IMR-90 (cell line): Measurements from ENCODE around the gene KRT71. TPM values are rescaled to one million over a fixed set of nuclear protein-coding genes. Genes with fewer than 3 reads are reported as not detected.

Experiments
- ATAC-seq: fragments of 200-7000 bp; cut with Tn5 transposase; 2 replicates; pipeline ENCODE4 v1.9.1; 2020; ENCODE audit warnings: low read depth, mild to moderate bottlenecking, moderate library complexity
- BruUV-seq: library from RNA; stranded (reverse); fragments of 400-500 nt; replicated peaks from 2 replicates; lab custom pipeline; 2021; lab: Mats Ljungman, UMichigan
- CTCF ChIA-PET: fragments of 300-600 bp; formaldehyde crosslinking; extraction: SDS; loops from one replicate; lab custom pipeline; 2021; ENCODE audit warnings: antibody characterized with exemption; lab: Yijun Ruan, JAX
- POLR2A ChIA-PET: fragments of 300-600 bp; sonication (Branson Sonifier 250); formaldehyde crosslinking; loops from one replicate; lab custom pipeline; 2022; ENCODE audit warnings: antibody characterized with exemption; ENCODE audit not compliant: unreplicated experiment; lab: Charles Lee
- DNase-seq: peaks from one replicate; pipeline ENCODE4 v3.0.0; 2013
- H2AFZ ChIP-seq: replicated peaks from 2 replicates; pipeline ENCODE3; 2013; ENCODE audit warnings: low read length, mild to moderate bottlenecking; ENCODE audit not compliant: poor library complexity
- H2AK5ac ChIP-seq: 2 replicates; pipeline ENCODE4 v1.6.1; 2013; ENCODE audit warnings: low read depth, low read length, inconsistent platforms
- H2AK9ac ChIP-seq: replicated peaks from 2 replicates; pipeline ENCODE3; 2013; ENCODE audit warnings: mild to moderate bottlenecking, low read depth, low read length, moderate library complexity; ENCODE audit not compliant: poor library complexity
- H2BK120ac ChIP-seq: 2 replicates; pipeline ENCODE4 v1.6.1; 2013; ENCODE audit warnings: low read depth, low read length, inconsistent platforms
- H2BK15ac ChIP-seq: 3 replicates; pipeline ENCODE4 v1.6.1; 2013; ENCODE audit warnings: low read depth, low read length, inconsistent platforms
- H2BK20ac ChIP-seq: 2 replicates; pipeline ENCODE4 v1.6.1; 2013; ENCODE audit warnings: low read depth, mild to moderate bottlenecking, inconsistent platforms, low read length, moderate library complexity
- H2BK5ac ChIP-seq: 2 replicates; pipeline ENCODE4 v1.6.1; 2013; ENCODE audit warnings: mild to moderate bottlenecking, low read depth, low read length, inconsistent platforms; ENCODE audit not compliant: poor library complexity, severe bottlenecking
- H3K14ac ChIP-seq: replicated peaks from 2 replicates; pipeline ENCODE4 v1.6.1; 2013; ENCODE audit warnings: low read depth, low read length, inconsistent platforms
- H3K18ac ChIP-seq: 2 replicates; pipeline ENCODE4 v1.6.1; 2013; ENCODE audit warnings: low read depth, low read length, control low read depth
- H3K23ac ChIP-seq: 2 replicates; pipeline ENCODE4 v1.6.1; 2013; ENCODE audit warnings: low read depth, low read length, inconsistent platforms
- H3K27ac ChIP-seq: 2 replicates; pipeline ENCODE4 v1.5.1; 2013; ENCODE audit warnings: mild to moderate bottlenecking, control low read depth, low read length; ENCODE audit not compliant: insufficient read depth
- H3K27me3 ChIP-seq: 2 replicates; pipeline ENCODE4 v1.6.1; 2013; ENCODE audit warnings: low read length; ENCODE audit not compliant: control insufficient read depth, insufficient read depth
- H3K36me3 ChIP-seq: 2 replicates; pipeline ENCODE4 v1.6.1; 2013; ENCODE audit warnings: low read length, mixed read lengths; ENCODE audit not compliant: control insufficient read depth, insufficient read depth
- H3K4ac ChIP-seq: 2 replicates; pipeline ENCODE4 v1.6.1; 2013; ENCODE audit warnings: low read depth, low read length, inconsistent platforms
- H3K4me1 ChIP-seq: 2 replicates; pipeline ENCODE4 v1.6.1; 2013; ENCODE audit warnings: low read length, mixed read lengths; ENCODE audit not compliant: control insufficient read depth, insufficient read depth
- H3K4me2 ChIP-seq: 2 replicates; pipeline ENCODE4 v1.6.1; 2013; ENCODE audit warnings: low read depth, mild to moderate bottlenecking, control low read depth, low read length, moderate library complexity
- H3K4me3 ChIP-seq: 2 replicates; pipeline ENCODE4 v1.5.1; 2013; ENCODE audit warnings: low read depth, mild to moderate bottlenecking, control low read depth, low read length, moderate library complexity; ENCODE audit not compliant: insufficient read depth
- H3K56ac ChIP-seq: 2 replicates; pipeline ENCODE4 v1.6.1; 2013; ENCODE audit warnings: low read length, inconsistent platforms; ENCODE audit not compliant: insufficient read depth; ENCODE audit errors: extremely low read depth
- H3K79me1 ChIP-seq, 2 experiments: 2 replicates each; pipeline ENCODE4 v1.6.1; 2013; ENCODE audit warnings: low read length in 2 of 2, inconsistent platforms in 1 of 2, low read depth in 1 of 2
- H3K9ac ChIP-seq: 2 replicates; pipeline ENCODE4 v1.6.1; 2013; ENCODE audit warnings: low read depth, low read length, control low read depth
- H3K9me1 ChIP-seq: 2 replicates; pipeline ENCODE4 v1.6.1; 2013; ENCODE audit warnings: low read length, inconsistent platforms; ENCODE audit not compliant: insufficient read depth
- H3K9me3 ChIP-seq: 2 replicates; pipeline ENCODE4 v1.6.1; 2013; ENCODE audit warnings: low read length; ENCODE audit not compliant: control insufficient read depth, insufficient read depth
- H4K20me1 ChIP-seq: 2 replicates; pipeline ENCODE4 v1.6.1; 2013; ENCODE audit warnings: low read length, inconsistent platforms; ENCODE audit not compliant: insufficient read depth
- H4K5ac ChIP-seq: 2 replicates; pipeline ENCODE4 v1.6.1; 2013; ENCODE audit warnings: mild to moderate bottlenecking, low read depth, low read length, control low read depth
- H4K8ac ChIP-seq, 2 experiments: 2 replicates each; pipeline ENCODE4 v1.6.1; 2013; ENCODE audit warnings: low read depth in 2 of 2, low read length in 2 of 2, control low read depth in 1 of 2, inconsistent platforms in 1 of 2
- H4K91ac ChIP-seq: 2 replicates; pipeline ENCODE4 v1.6.1; 2013; ENCODE audit warnings: low read depth, low read length, inconsistent platforms; ENCODE audit not compliant: insufficient read depth
- CEBPB ChIP-seq: IDR thresholded peaks from 2 replicates; pipeline ENCODE4 v1.6.1; 2012; ENCODE audit warnings: low read depth, low read length, improper control_type of control experiment
- CHD1 ChIP-seq: IDR thresholded peaks from 2 replicates; pipeline ENCODE4 v1.6.1; 2012; ENCODE audit warnings: low read depth, low read length, improper control_type of control experiment
- FOS ChIP-seq: fragments of 150-350 bp; IDR thresholded peaks from 2 replicates; pipeline ENCODE4 v1.6.1; 2016; ENCODE audit warnings: low read depth, low read length
- NFE2L2 ChIP-seq: fragments of 150-350 bp; IDR thresholded peaks from 2 replicates; pipeline ENCODE4 v1.6.1; 2016; ENCODE audit warnings: low read depth, mild to moderate bottlenecking, low read length
- RCOR1 ChIP-seq: IDR thresholded peaks from 2 replicates; pipeline ENCODE4 v1.6.1; 2012; ENCODE audit warnings: mild to moderate bottlenecking, low read length, improper control_type of control experiment; ENCODE audit not compliant: insufficient replicate concordance
- WGBS, 2 experiments: methylation state at CpG; one replicate each; pipeline versions ENCODE4 v1.1.5 to v1.1.7; 2013; ENCODE audit warnings: missing lambda C conversion rate in 2 of 2; ENCODE audit not compliant: insufficient read length in 1 of 2; ENCODE audit errors: extremely low coverage in 2 of 2; 5-methylcytosine and 5-hydroxymethylcytosine counted together
- dilution Hi-C: fragments of 300-500 bp; cut with HindIII; formaldehyde crosslinking; loops from one replicate; pipeline ENCODE4 v1.14.3; 2018; ENCODE audit warnings: low sequenced_read_pairs; ENCODE audit not compliant: unreplicated experiment
- in situ Hi-C: fragments of 300-500 bp; cut with MboI; formaldehyde crosslinking; loops from 3 replicates; pipeline ENCODE4 v1.14.3; 2019; ENCODE audit warnings: low sequenced_read_pairs, inconsistent platforms, mixed read lengths
- intact Hi-C: fragments of 100-400 bp; cut with micrococcal nuclease; formaldehyde crosslinking; loops from 2 replicates; pipeline ENCODE4 v1.10.0; 2022
- polyA plus RNA-seq, 3 experiments: library from polyadenylated mRNA; depleted of rRNA; stranded (reverse); fragments of >200 nt; gene quantifications; 2 replicates each; pipeline ENCODE4 v1.2.3, GENCODE V29; 2012; ENCODE audit warnings: low replicate concordance in 1 of 3
- total RNA-seq: library from RNA; depleted of rRNA; stranded (reverse); fragments of >200 nt; gene quantifications from 2 replicates; pipeline ENCODE4 v1.2.3, GENCODE V29; 2012
- TF ChIP-seq, protein P1 (sequence below): fragments of 150-350 bp; IDR thresholded peaks from 2 replicates; pipeline ENCODE4 v1.6.1; 2016; ENCODE audit warnings: low read depth, mild to moderate bottlenecking, low read length, moderate library complexity, borderline replicate concordance
- TF ChIP-seq, protein P2 (sequence below): conservative IDR thresholded peaks from 2 replicates; pipeline ENCODE4 v1.5.1; 2012; ENCODE audit warnings: mild to moderate bottlenecking, low read depth, low read length, improper control_type of control experiment

The KRT71 gene
- total and polyA plus RNA-seq, 2 of the 4 experiments (the other 2 are of a cell fraction), result not detected

DNA sequence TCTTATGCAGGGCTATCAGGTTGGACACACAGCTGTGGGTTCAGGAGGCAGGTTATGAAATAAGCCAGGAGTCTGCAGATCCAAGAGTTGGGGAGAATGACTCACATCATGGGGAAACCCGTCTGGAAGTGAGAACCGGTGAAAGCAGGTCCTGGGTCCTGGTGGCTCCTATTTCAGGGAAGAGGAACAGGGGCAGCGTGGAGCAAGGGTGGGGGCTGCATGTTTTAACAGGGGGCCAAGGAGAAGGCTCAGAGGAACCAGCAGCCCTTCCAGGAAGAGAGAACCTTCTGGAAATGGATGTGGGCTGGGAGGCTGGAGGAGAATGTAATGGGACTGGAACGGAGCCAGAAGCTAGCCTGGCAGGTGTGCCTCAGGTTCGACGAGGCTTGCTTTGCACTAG lies 28.5 kb upstream of the KRT71 start:
- H3K9me3 ChIP-seq, result no peaks in the 10 kb centered on the region
- peaks cover 47% of the 10 kb centered on the region for H3K27me3 ChIP-seq
- peak; percentile 10 for DNase-seq
- no peak overlapping the region for H2BK5ac ChIP-seq
- H4K20me1 ChIP-seq, result no peaks in the 10 kb centered on the region; the same call in 1 of the 2 replicates
- H2BK120ac ChIP-seq, result no peak overlapping the region
- intact Hi-C loops, result no loop called here
- ATAC-seq, result no peak
- no peaks in the 10 kb centered on the region for H3K79me1 ChIP-seq
- no peak overlapping the region for H3K56ac ChIP-seq
- in situ Hi-C loops, result loop anchor here (5.0 to 10.0 kb wide), 3 partner anchors 296 to 427 kb away; no protein-coding TSS in a partner anchor
- no peak overlapping the region for H2BK15ac ChIP-seq
- ChIA-PET CTCF (interaction anchor here (1.0 to 2.1 kb wide), 2 partner anchors 289 to 299 kb away, joined by 3 to 6 read pairs; no protein-coding TSS in a partner anchor), POLR2A (no interaction called here)
- no peak overlapping the region for H4K91ac ChIP-seq
- H3K14ac ChIP-seq, result no peak overlapping the region
- H3K4me1 ChIP-seq, result no peaks in the 10 kb centered on the region
- no peak overlapping the region for H2AK9ac ChIP-seq
- dilution Hi-C loops, result no loop called here
- H2AK5ac ChIP-seq, result no peak overlapping the region
- H4K5ac ChIP-seq, result no peak overlapping the region
- H3K36me3 ChIP-seq, result no peaks in the 10 kb centered on the region
- WGBS, 2 experiments, result no CpG with 5 or more reads among the region's 6 CpGs
- no peak overlapping the region for H3K4me2 ChIP-seq
- no peak overlapping the region for H2AFZ ChIP-seq
- no peak for TF ChIP-seq NFE2L2
- no peak for TF ChIP-seq FOS
- TF ChIP-seq, protein P1, sequence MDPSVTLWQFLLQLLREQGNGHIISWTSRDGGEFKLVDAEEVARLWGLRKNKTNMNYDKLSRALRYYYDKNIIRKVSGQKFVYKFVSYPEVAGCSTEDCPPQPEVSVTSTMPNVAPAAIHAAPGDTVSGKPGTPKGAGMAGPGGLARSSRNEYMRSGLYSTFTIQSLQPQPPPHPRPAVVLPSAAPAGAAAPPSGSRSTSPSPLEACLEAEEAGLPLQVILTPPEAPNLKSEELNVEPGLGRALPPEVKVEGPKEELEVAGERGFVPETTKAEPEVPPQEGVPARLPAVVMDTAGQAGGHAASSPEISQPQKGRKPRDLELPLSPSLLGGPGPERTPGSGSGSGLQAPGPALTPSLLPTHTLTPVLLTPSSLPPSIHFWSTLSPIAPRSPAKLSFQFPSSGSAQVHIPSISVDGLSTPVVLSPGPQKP, result no peak
- no peak for TF ChIP-seq RCOR1
- TF ChIP-seq, protein P2, sequence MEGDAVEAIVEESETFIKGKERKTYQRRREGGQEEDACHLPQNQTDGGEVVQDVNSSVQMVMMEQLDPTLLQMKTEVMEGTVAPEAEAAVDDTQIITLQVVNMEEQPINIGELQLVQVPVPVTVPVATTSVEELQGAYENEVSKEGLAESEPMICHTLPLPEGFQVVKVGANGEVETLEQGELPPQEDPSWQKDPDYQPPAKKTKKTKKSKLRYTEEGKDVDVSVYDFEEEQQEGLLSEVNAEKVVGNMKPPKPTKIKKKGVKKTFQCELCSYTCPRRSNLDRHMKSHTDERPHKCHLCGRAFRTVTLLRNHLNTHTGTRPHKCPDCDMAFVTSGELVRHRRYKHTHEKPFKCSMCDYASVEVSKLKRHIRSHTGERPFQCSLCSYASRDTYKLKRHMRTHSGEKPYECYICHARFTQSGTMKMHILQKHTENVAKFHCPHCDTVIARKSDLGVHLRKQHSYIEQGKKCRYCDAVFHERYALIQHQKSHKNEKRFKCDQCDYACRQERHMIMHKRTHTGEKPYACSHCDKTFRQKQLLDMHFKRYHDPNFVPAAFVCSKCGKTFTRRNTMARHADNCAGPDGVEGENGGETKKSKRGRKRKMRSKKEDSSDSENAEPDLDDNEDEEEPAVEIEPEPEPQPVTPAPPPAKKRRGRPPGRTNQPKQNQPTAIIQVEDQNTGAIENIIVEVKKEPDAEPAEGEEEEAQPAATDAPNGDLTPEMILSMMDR, result no peak
- no peak for TF ChIP-seq CHD1
- TF ChIP-seq CEBPB, result no peak
- H4K8ac ChIP-seq, result no peak overlapping the region
- BruUV-seq, result no TSS peak
- H2BK20ac ChIP-seq, result no peak overlapping the region
- H3K9ac ChIP-seq, result no peak overlapping the region
- H3K4ac ChIP-seq, result no peak overlapping the region
- H3K9me1 ChIP-seq, result no peaks in the 10 kb centered on the region
- H3K23ac ChIP-seq, result no peak overlapping the region
- no peak overlapping the region for H3K27ac ChIP-seq
- no peak overlapping the region for H3K18ac ChIP-seq
- H3K4me3 ChIP-seq, result no peak overlapping the region
